SK-MEL-5 (cell line): ENCODE data around the gene NAT14. TPM values are rescaled to one million over a fixed set of nuclear protein-coding genes. Genes with fewer than 3 reads are reported as not detected.
A peak's percentile ranks its signal among the peaks of the same experiment; 100 is the strongest.
"Not testable (repeated sequence)": the region's sequence is repeated elsewhere in the genome, so short reads cannot be mapped to it uniquely, and the experiment has no call there.

Source experiments
- DNase-seq: peaks from one replicate; pipeline ENCODE4 v3.0.0-alpha.2; 2016; ENCODE audit warnings: low read depth, low spot score
- in situ Hi-C: cut with HindIII; loops from 2 replicates; pipeline ENCODE4 v1.10.0; 2016; ENCODE audit warnings: low sequenced_read_pairs, high pct_unique_total_duplicates, low pct_unique_long_range_greater_than_20kb
- polyA plus RNA-seq, 2 experiments: library from polyadenylated mRNA; depleted of rRNA; stranded (reverse); fragments of >200 nt; gene quantifications; 2 replicates each; pipeline ENCODE4 v1.2.3, GENCODE V29; 2015
- total RNA-seq: library from RNA; depleted of rRNA; stranded (reverse); fragments of >200 nt; shearing (Covaris generic); gene quantifications from 2 replicates; pipeline ENCODE4 v1.2.3, GENCODE V29; 2014; rRNA removed

The NAT14 gene, protein sequence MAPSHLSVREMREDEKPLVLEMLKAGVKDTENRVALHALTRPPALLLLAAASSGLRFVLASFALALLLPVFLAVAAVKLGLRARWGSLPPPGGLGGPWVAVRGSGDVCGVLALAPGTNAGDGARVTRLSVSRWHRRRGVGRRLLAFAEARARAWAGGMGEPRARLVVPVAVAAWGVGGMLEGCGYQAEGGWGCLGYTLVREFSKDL
- 11.8 TPM in 2 replicates for total RNA-seq
- 25.5 and 30.8 TPM in 2 replicates for polyA plus RNA-seq (2015; cell fraction: cytosol; rRNA removed)
- polyA plus RNA-seq (2015; cell fraction: nucleus; rRNA removed), result 63.0 and 82.9 TPM in 2 replicates

DNA sequence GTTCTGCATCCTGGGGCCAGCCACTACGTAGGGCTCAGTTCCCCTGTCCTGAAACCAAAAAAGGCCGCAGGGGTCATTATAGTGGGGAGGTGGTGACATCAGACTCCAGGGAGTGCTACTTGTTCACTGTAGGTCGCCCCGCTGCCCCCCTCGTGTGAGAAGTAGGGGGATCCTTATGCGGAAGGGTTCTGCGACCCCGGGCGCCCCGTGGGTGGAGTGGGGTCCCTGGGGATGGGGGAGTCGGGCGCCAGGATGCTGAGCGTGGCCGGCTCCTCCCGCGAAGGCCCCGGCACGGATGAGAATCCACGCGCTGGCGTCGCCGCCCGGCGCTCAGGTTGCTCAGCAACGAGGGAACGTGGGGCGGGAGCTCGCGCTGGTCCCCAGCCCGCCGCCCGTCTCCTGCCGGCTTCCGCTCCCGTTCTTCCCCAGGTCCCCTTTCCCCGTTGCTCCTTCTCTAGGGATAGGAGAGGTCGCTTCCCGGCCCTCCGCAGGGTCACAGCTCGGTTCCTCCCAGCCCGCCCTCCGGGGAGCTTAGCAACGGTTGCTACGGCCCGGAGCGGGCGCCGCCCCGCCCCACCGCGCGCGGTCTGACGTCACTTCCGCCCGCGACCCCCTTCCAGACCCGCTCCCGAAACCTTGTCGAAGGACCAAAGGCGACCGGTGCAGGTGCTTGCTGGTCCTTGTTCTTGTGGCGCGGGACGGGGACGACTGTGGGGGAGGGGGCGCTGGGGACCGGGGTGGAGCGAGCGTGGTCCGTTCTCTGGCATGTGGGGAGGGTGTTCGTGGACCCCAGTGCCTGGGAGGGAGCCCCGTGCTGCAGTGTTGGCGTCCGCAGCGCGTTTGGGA lies at the start of gene NAT14:
NAT14 (plus strand) TSS at position 596 of the 846 bp plus-strand sequence. CDS start 521 bp downstream, outside the sequence.
- peak; percentile 51 for DNase-seq
- in situ Hi-C loops, result no loop called here

DNA sequence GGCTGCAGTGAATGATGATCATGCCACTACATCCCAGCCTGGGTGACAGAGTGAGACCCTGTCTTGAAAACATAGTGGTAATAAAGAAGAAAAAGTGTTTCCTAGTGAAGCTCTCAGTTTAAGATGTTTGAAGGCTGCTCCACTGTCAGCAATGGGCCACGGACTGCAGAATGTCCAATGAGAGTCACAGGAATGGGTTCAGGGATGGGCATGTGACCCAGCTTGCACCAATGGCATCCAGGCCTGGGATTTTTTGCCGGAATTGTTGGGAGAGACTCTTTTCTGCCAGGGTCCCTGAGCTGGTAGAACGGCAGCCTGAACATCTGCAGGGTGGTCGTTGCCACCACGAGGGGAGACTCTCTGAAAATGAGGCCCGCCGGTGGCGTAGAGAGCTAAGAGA lies 48.1 kb upstream of the NAT14 start:
- no peak for DNase-seq
- in situ Hi-C loops, result no loop called here

DNA sequence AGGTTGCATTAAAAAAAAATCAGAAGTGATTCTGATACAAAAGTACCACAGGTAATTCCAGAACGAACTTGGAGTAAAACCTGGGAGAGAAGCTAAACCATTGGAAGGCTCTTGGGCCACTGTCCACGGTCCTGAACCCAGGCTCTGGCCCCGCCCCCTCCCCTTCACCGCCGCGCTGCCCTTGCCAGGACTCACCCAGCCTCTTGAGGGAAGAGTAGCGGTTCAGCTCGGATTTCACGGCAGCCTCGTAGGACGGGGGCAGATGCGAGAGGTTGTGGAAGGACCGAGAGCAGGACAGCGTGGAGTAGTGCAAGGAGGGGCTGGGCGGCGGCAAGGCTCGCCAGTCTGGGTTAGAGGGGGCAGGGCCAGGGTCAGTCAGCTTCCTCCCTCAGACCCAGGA lies 47.6 kb upstream of the NAT14 start:
- DNase-seq, result peak; percentile 70
- in situ Hi-C loops, result no loop called here

DNA sequence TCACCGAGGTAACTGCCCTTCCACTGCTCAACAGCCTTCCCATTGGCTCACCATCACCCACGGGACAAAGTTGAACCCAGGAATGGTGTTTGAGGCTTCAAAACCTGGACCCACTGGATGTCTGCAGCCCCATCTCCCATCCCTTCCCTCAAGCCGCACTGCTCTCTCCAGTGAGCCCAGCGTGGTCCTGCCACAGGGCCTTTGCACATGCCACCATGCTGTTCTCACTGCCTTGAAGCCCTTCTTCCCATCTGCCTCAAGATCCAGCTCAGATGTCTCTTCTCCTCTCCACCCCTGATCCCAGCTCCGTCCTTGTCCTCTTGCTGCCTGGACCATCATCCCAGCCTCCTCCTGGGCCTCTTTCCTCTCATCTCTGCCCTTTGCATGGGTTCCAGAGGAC lies 45.9 kb upstream of the NAT14 start:
- DNase-seq, result no peak
- in situ Hi-C loops, result no loop called here

DNA sequence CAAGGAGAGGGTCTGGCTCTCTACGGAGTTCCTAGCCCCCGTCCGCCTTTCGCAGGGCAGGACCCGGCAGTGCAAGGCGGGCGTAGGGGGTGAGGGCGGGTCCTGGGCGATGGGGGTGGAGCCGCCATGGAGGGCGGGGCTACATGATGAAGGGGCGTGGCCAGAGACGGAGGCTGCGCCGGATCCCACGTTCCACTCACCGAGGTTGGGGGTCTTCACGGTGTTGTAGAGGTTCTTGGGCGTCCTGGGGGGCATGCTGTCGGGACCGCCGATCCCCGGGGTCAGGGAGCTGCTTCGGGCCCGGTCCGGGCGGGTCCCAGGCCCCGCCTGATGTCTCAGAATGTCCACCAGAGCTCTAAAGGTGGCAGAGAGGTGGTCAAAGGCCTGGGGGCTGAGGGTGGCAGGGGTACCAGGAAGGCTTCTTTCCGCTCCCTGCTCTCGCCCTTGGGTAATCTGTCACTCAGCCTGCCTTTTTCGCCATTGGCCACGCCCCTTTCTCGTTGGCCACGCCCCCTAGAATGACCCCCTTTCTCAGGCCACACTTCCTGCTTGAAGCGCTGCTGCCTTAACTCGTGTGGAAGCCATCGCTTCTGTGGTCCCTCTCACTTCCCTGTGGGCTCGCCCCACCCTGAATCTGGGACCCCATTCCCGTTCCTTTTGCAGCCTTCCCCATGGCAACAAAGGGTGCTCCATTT lies 44.4 kb upstream of the NAT14 start:
- in situ Hi-C loops, result no loop called here
- peak; percentile 30 for DNase-seq

DNA sequence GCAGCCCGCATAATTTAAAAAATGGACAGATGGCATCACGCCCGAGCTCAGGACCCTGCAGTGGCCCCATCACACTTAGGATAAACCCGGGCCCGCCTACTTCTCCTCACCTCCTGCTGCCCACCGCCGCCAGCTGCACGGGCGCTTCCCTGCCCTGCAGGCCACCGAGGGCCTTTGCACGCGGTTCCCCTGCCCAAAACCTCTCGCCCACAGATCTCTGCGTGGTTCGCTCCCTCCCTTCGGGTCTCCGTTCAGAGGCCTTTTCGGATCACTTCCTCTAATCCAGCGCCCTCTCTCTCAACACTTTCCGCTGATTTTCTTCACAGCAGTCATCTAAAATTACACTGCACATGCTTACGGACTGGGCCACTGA lies 43.7 kb upstream of the NAT14 start:
- in situ Hi-C loops, result no loop called here

DNA sequence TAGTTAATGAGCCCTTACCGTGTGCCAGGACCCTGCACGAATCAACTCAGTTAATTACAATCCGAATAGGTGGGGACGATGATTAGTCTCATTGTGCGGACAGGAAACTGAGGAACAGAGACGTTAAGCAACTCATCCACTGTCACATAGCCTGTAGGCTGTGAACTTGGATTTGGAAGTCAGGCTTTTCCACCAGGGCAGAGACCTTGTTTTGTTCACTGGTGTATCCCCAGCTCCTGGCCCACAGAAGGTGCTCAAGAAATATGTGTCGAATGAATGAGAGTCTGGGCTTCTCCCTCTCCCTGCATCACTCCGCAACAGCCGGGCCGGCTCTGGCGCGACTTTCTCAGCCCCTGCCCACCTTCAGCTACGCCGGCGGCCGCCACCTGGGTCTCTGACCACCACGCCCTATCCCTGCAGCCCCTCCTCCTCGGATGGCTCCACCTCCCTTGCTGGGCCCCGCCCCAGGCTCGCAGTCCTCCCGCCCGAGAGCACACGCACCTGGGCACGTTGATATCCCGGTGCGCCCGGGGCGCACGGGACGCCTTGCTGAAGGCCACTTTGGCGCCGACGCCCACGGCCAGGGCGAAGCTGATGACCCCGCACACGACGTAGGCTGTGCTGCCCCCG lies 43.2 kb upstream of the NAT14 start:
- in situ Hi-C loops, result no loop called here
- no peak for DNase-seq

More for the DNA sequence above, 43.7 kb upstream of the NAT14 start:
- no peak for DNase-seq

DNA sequence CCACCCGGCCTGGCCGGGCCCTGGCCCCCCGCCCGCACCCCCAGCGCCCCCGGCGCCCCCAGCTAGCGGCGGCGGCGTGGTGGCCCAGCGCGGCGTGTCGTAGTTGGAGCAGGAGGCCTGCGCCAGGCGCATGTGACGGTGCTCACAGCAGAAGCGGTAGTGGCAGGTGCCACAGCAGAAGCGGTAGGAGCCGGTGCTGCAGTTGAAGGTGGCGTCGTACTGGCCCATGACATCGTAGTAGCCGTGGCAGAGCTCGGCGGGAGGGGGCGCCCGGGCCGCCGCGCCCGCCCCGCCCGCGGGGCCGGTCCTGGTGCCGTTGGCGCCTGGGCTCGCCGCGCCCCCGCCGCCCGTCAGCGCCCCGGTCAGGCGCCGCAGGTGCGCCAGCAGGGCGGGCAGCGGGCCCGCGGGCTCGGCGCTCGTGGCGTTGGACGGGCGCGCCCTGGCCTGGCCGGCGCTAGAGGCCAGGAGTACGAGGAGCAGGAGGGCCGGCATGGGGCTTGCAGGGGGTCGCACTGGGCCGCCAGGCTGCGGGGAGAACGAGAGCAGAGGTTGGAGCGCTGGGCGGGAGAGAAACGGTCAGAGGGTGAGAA lies 42.5 kb upstream of the NAT14 start:
- DNase-seq, result no peak
- in situ Hi-C loops, result no loop called here

DNA sequence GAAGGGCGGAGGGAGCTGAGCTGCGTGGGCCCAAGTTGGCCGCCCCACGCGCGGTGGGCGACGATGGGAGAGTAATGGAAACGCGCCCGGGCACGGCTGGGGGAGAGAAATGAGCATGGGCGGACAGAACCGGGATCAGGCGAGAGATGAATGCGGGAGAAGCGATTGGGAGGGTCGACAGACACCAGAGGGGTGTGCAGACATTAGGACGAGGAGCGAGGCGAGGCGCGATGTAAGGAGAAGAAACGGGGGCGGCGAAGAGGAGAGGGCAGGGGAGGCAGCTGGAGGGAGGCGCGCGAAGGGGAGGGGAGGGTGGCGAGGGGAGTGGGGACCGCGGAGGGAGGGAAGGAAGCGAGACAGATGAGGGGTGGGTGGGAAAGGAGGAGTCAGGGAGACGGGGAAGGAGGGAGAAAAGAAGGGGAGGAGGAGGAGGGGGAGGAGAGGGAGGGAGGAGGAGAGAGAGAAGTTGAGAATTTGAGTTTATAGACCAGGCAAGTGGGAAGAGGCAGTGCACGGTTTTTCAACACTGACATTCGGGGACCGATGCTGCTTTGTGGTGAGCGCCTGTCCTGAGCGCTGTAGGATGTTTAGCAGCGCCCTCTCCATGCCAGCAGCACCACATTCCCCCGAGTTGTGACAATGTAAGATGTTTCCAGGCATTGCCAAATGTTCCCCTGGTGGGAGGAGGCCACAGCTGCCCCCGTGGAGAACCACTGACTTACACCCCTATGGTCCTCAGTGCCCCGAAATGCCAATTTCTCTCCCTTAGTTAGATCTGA lies 41.8 kb upstream of the NAT14 start, which contains the start of gene SHISA7:
SHISA7 (minus strand) TSS at position 256 of the 779 bp plus-strand sequence. CDS start 437 bp downstream, outside the sequence.
- DNase-seq, result no peak

DNA sequence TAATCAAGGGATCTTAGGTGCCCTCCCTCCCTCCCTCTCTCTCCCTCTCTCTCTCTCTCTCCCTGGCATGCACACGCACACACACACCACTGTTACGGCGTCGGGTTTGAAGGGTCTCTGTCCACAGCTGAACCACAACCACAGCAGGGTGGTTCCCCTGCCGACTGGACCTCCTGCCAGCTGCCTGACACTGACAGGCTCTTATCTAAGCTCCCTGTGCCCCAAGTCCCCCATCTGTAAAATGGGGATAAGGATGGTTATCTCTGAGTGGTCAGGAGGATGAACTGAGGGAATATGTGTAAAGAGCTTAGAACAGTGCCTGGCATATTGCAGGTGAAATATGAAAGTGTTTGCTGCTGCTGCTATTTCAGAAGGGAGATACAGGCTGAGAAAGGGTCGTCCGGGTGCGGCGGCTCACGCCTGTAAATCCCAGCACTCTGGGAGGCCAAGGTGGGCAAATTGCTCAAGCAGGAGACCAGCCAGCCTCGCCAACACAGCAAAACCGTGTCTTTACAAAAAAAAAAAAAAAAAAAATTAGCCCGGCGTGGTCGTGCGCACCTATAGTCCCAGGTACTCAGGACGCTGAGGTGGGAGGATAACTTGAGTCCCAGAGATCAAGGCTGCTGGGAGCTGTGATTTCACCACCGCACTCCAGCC lies 41.0 kb upstream of the NAT14 start:
- DNase-seq, result no peak
- in situ Hi-C loops, result no loop called here

More for the DNA sequence above, 41.8 kb upstream of the NAT14 start, which contains the start of gene SHISA7:
- in situ Hi-C loops, result no loop called here

DNA sequence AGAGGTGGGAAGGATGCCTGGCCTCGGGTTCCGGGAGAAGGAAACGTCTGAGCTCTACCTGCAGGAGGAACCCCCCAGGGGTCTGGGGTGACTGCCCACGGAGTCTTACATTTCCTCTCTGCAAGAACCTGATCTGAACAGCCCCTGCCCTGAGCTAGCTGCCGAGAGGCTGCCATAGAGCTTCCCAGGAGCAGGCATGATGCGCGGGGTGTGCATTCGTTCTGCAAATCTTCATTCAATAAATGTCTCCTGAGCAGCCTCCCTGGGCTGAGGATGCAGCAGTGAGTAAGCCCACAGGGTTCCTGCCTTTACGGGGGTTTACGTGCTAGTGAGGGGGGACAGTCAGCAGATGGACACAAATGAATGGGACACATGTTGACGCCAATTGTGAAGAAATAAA lies 40.3 kb upstream of the NAT14 start:
- DNase-seq, result no peak

DNA sequence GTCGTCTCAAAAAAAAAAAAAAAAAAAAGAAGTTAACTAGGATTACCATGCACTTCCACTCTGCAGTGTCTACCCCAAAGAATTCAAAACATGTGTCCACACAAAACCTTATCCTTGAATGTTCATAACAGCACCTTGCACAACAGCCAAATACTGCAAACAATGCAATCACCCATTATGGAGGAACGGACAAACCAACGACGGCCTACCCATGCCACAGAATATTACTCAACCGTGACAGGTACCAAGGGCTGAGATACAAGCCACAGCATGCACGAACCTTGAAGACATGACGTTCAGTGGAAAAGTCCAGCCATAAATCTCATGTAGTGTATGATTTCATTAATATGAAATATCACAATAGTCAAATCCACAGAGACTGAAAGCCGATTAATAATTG lies 38.9 kb upstream of the NAT14 start:
- DNase-seq, result no peak
- in situ Hi-C loops, result no loop called here

More for the DNA sequence above, 40.3 kb upstream of the NAT14 start:
- in situ Hi-C loops, result no loop called here

DNA sequence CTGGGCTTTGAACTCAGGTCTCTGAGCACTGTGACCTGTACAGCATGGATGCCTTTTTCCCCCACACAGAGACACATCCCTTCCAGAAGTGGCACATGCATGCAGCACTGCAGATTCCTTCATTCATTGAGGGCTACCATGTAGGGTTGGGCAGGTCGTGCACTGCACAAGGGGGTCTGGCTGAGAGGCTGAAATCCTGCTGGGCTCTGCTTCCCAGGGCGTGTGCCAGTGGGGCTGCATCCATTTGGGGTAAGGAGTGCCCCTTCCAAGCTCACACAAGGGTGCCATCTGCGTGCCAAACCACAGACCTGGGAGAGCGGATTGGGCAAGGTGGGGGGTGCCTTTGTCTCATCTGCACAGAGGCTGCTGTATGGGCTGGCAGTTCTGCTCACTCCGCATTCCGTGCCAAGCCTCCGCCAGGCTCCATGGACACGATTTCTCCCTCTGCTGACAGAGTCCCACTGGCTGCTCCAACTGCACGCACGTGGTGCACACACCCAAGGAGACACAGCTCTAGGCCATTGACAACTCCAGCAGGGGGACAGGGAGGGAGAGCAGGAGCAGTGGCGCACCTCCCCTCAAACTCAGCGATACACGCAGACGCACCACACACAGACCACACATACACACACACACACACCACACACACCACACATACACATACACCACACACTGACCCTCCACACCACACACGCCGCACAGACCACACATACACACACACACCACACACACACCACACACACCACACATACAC lies 37.4 kb upstream of the NAT14 start:
- peak; percentile 70 for DNase-seq
- in situ Hi-C loops, result no loop called here

DNA sequence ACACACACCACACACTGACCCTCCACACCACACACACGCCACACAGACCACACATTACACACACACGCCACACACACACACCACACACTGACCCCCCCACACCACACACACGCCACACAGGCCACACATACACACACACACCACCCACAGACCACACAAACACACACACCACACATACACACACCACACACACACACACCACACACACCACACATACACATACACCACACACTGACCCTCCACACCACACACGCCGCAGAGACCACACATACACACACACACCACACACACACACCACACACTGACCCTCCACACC lies 36.9 kb upstream of the NAT14 start:
- in situ Hi-C loops, DNase-seq: not testable (repeated sequence)

DNA sequence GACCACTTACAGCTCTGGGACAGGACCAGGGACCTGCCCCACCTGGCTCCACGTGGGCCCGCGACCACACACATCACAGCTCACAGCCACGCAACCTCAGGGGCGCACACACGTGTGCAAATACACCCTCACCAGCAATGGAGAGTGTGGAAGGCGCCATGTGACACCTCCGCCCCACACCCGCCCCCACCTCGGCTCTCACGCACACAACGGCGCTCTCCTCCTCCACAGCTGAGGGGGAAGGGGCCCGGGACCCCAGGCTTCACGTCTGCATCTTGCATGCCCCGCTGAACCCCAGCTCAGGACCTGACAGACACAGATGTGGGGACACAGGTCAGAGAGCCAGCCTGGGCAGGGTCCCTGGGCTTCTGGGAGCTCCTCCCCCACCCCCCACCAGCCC lies 35.5 kb upstream of the NAT14 start:
- in situ Hi-C loops, result no loop called here
- no peak for DNase-seq
